Prostate gland (tissue), 2 donors: ENCODE measurements around the gene UBFD1.

Experiments
- POLR2A ChIP-seq: fragments of 450-650 bp; IDR thresholded peaks from one replicate; pipeline ENCODE4 v1.6.1; 2016; ENCODE audit warnings: antibody characterized with exemption, mild to moderate bottlenecking
- POLR2AphosphoS5 ChIP-seq: sonication (generic); formaldehyde crosslinking; IDR thresholded peaks from one replicate; pipeline ENCODE4 v1.6.1; 2017; ENCODE audit warnings: antibody characterized with exemption
- TF ChIP-seq, protein P1 (sequence below), 4 experiments: fragments of 200-600 bp in 2 of 4; fragments of 450-650 bp in 2 of 4; sonication (generic) in 2 of 4; IDR thresholded peaks; 1 replicate in 3 of 4; 2 replicates in 1 of 4; pipeline ENCODE4 v1.5.1; 2016 to 2019; ENCODE audit warnings: antibody characterized with exemption in 4 of 4, mild to moderate bottlenecking in 2 of 4, moderate library complexity in 2 of 4

DNA sequence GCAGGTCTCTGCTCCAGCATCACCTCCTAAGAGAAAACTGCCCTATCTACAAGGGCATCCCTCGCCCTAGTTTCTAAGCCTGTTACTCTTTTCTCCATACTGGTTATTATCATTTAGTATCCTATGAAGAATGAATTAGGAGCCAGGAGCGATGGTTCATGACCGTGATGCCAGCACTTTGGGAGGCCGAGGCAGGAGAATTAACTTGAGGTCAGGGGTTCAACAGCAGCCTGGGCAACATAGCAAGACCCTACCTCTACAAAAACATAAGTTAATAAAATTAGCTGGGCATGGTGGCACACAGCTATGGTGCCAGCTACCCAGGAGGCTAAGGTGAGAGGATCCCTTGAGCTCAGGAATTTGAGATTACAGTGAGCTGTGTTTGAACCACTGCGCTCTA is 7.6 kb upstream of the UBFD1 start:
- no peak for TF ChIP-seq POLR2A
- TF ChIP-seq, protein P1, sequence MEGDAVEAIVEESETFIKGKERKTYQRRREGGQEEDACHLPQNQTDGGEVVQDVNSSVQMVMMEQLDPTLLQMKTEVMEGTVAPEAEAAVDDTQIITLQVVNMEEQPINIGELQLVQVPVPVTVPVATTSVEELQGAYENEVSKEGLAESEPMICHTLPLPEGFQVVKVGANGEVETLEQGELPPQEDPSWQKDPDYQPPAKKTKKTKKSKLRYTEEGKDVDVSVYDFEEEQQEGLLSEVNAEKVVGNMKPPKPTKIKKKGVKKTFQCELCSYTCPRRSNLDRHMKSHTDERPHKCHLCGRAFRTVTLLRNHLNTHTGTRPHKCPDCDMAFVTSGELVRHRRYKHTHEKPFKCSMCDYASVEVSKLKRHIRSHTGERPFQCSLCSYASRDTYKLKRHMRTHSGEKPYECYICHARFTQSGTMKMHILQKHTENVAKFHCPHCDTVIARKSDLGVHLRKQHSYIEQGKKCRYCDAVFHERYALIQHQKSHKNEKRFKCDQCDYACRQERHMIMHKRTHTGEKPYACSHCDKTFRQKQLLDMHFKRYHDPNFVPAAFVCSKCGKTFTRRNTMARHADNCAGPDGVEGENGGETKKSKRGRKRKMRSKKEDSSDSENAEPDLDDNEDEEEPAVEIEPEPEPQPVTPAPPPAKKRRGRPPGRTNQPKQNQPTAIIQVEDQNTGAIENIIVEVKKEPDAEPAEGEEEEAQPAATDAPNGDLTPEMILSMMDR (IDR thresholded peaks at IDR 0.05): no peak
- no peak for TF ChIP-seq POLR2AphosphoS5
